NK-92 (cell line): Measurements from ENCODE around the gene ELOVL1.

Experiments
- DNase-seq: peaks from one replicate; lab custom pipeline; 2025; ENCODE audit not compliant: unreplicated experiment; lab: John Stamatoyannopoulos, UW

ELOVL1 gene

GRCh38 chr1:43358121-43358745 lies 9.6 kb downstream of the ELOVL1 start:
- DNase-seq = no peak

GRCh38 chr1:43357251-43357650 lies 10.6 kb downstream of the ELOVL1 start:
- no peak for DNase-seq

DNA sequence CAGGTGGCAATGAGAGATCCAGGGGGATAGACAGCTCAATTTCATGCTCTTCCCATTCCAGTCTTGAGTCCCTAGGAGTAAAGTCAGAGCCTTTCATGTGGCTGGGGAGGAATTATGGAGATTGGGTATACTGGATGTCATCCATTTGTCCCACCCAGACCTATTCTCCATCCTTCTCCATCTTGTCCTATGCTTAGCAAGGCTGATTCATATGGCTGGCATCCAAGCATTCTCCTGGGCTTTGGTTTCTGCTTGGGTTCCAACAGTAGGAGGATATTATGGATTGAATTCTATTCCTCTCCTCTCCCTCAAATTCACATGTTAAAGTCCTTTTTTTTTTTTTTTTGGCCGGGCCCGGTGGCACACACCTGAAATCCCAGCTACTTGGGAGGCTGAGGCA lies 12.9 kb downstream of the ELOVL1 start:
- no peak for DNase-seq

- DNase-seq = no peak
Measured at GRCh38 chr1:43354471-43354870, 13.3 kb downstream of the ELOVL1 start.

DNA sequence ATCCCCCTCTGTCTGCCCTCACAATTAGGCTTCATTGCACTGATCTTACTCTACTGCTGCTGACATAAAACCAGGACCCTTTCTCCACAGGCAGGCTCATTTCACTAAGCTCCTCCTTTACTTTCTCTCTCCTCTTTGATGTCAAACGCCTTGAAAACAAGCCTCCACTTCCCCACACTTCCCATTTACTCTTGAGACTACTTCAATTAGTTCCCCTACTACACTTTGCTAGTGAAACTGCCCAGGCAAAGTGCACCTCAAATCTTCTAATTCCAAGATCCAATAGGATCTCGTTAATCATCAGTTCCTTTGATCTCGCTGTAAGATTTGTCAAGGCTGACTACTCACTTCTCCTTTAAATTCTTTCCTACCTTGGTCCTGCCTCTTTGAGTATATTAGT lies 14.9 kb downstream of the ELOVL1 start:
- no peak for DNase-seq

DNA sequence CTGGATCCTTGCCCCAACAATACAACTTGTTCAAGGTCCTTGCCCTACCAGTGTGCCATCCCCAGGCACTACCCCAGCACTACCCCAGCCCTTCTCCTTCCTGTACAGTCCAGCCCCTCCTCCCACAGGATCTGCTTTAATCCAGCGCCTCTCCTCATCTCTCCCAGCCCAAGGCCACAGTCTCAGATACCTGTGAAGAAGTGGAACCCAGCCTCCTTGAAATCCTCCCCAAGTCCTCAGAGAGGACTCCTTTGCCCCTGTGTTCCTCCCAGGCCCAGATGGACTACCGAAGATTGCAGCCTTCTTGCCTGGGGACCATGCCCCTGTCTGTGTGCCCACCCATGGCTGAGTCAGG lies 15.5 kb downstream of the ELOVL1 start:
- no peak for DNase-seq

DNA sequence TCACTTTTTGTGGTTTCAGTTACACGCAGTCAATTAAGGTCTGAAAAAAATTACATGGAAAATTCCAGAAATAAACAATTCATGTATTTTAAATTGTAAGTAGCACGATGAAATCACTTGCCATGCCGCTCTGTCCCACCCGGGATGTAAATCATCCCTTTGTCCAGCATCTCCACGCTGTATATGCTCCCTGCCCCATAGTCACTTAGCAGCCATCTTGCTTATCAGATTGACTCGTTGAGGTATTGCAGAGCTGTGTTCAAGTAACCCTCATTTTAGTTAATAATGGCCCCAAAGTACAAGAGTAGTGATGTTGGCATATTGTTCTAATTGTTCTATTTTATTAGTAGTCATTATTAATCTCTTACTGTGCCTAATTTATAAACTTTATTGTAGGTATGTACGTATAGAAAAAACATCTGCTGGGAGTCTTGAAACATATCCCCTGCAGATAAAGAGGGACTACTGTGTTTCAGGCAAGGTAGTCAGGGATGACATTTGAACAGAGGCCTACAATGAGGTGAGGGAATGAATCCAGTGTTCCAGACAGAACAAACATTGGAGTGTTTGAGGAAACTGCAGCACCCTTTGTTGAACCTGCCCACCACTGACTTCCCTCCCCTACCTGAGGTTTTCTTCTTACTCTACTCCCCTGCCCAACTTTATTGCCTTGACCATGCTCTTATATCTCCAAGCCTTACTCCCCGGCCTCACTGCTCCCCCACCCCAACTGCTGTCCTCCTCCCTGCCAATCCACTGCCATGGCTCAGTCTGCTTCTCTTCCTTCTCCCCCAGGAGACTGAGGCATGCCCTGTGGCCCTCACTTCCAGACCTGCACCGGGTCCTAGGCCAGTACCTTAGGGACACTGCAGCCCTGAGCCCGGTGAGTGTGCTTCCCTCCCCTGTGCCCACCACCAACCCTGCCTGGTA lies 16.1 kb downstream of the ELOVL1 start:
- DNase-seq = no peak

- no peak for DNase-seq
Measured at GRCh38 chr1:43350976-43351375, 16.8 kb downstream of the ELOVL1 start.

DNA sequence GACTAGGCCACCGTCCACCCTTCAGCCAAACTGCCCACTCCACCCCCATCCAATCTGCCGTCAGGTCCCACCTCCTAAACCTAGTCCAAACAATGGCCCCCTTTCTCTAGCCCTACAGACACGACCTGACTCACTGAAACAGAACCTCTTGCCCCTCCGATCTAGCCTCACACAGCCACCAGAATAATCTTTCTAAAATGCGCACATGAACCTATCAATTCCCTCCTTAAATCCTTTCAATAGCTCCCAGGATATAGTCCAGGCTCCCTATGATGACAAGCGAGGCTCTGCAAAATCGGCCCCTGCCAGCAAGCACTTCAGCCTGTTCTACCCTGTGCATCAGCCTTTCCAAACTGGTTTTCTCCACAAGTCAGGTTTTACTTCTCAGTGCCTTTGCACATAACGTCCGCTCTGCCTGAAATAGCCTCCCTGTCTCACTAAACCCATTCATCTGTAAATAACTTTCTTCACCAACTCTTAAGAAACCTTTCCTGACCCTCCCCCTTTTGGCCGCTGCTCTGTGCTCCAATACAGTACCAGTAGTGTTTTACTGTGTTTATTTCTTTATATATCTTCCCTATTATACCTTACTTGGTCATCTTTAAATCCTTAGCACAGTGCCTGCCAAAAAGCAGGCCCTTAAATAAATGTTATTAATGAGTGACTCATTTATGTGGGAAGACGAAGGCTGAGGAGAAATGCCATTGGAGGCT lies 18.1 kb downstream of the ELOVL1 start:
- no peak for DNase-seq

GRCh38 chr1:43348809-43349593 lies 18.8 kb downstream of the ELOVL1 start:
- no peak for DNase-seq

- DNase-seq = no peak
Measured at GRCh38 chr1:43348343-43348808, 19.4 kb downstream of the ELOVL1 start.

DNA sequence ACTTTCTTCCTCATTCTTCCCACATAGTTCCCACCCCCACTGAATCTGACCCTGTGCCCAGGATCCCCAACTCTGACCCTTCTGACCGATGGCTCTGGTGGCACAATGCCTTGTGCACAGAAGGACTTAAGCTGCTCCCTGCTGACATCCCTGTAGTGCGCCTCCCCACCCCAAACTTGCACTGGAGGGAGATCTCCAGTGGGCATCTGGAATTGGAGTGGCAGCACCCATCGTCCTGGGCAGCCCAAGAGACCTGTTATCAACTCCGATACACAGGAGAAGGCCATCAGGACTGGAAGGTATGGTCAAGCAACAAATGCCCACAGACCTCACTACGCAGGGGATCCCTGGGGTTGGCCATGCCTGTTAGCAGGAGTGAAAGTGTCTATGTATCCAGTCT lies 21.2 kb downstream of the ELOVL1 start:
- no peak for DNase-seq

- DNase-seq = no peak
Measured at GRCh38 chr1:43345120-43345519, 22.7 kb downstream of the ELOVL1 start.

- DNase-seq = no peak
Measured at GRCh38 chr1:43344267-43344850, 23.5 kb downstream of the ELOVL1 start.

GRCh38 chr1:43340559-43340958 lies 27.3 kb downstream of the ELOVL1 start:
- DNase-seq = no peak

DNA sequence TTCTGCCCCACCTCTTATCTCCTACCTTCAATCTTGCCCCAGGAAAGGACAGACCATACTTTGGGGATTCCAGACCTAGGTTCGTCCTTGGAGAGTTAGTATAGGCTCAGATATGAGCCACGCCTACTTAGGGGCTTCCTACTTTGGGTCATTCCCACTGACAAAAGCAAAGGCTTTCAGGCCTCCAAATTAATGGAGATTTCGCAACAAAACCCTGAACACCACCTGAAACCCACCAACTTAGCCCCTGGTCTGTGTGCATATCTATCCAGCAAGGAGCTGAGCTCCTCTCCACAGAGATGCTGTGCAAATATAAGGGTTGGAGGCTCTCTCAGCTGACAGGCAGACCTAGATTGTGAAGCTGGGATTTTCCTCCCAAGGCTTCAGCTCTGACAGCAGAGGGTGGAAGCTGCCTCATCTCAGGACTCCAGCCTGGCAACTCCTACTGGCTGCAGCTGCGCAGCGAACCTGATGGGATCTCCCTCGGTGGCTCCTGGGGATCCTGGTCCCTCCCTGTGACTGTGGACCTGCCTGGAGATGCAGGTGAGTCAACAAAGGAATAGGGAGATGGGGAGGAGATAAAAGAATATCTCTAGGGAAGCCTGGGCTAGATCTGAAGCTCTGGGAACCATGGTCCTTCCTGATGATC lies 28.1 kb downstream of the ELOVL1 start:
- no peak for DNase-seq

DNA sequence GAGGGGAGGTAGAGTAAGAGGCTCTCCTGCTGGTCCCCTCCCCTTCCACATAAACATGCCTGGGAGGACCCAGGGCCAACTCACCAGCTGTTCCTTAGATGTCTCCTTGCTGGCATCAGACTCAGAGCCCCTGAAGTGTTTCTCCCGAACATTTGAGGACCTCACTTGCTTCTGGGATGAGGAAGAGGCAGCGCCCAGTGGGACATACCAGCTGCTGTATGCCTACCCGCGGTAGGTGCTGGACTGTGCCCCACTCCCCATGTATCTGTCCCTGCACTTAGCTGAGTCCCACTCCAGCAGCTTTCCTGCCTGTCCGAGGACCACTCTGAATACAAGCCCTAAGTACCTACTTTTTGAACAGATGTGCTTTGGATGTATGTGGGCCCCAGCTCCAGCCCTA lies 29.8 kb downstream of the ELOVL1 start:
- DNase-seq = no peak

DNA sequence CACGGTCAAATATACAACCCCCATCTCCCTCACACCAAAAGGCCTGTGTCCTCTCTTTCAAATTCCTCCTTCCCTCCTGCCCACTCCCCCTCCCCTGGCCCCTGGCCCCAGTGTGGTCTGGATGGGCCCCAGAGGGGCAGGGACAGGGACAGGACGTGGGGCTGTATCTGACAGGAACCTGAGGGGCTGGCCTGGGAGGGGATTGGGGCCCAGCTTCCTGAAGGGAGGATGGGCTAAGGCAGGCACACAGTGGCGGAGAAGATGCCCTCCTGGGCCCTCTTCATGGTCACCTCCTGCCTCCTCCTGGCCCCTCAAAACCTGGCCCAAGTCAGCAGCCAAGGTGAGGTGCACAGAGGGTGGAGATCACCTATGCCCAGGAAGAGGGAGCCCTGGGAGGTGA lies 30.2 kb downstream of the ELOVL1 start, which contains the start of gene MPL:
MPL (plus strand) TSS at position 231 of the 400 bp plus-strand sequence; CDS start at position 262, 31 bp downstream.
- DNase-seq = no peak

DNA sequence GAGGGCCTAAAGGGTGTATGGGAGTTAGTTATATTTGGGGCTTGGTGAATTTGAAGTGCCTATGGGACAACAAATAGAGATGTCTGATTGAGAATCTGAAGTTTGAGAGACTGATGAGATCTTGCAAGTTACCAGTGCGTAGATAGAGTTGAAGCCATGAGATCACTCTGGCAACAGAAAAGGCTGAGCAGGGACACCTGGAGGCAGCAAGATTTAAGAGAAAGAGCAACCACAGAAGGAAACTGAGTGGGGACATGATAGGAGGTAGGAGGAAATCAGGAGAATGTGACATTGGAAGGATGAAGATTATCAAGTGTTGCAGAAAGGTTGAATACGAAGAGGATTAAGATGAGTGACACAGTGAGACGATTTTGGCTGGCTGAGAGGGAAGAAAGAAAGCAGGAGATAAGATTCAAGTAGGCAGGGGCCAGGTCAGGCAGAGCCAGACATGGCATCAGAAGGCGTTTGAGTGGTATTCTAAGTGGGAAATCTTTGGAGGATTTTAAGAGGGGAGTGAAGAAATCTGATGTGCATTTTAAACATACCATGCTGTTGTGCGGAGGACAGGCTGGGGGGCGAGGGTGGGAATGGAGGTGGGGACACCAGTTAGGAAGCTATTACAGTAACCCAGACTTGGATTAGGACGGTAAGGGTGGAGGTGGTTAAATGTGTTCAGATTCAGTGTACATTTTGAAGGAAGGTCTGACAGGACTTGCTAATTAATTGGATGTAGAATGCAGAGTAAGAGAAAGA lies 33.2 kb downstream of the ELOVL1 start:
- no peak for DNase-seq
